GM12872 (cell line): ENCODE measurements around the gene SLC9A1.
A peak's percentile ranks its signal among the peaks of the same experiment; 100 is the strongest.

Source experiments
- CTCF ChIP-seq: IDR thresholded peaks from 3 replicates; pipeline ENCODE4 v1.5.1; 2011; ENCODE audit warnings: low read depth, mild to moderate bottlenecking, low read length, moderate library complexity; ENCODE audit not compliant: insufficient read depth

Gene SLC9A1

GRCh38 chr1:27136998-27137542 lies 17.9 kb downstream of the SLC9A1 start:
- TF ChIP-seq CTCF = no peak

- TF ChIP-seq CTCF = no peak
These were observed 18.7 kb downstream of the SLC9A1 start for GRCh38 chr1:27136236-27136551.

- peak; percentile 39; the same call in 1 of the 3 replicates for TF ChIP-seq CTCF
These were observed 19.2 kb downstream of the SLC9A1 start for GRCh38 chr1:27135541-27136235.

GRCh38 chr1:27133991-27134390 lies 20.9 kb downstream of the SLC9A1 start:
- TF ChIP-seq CTCF = no peak

- TF ChIP-seq CTCF = no peak
These were observed 21.8 kb downstream of the SLC9A1 start for GRCh38 chr1:27133158-27133557.

- no peak for TF ChIP-seq CTCF
These were observed 22.3 kb downstream of the SLC9A1 start for GRCh38 chr1:27132624-27133023.

GRCh38 chr1:27132147-27132546 lies 22.8 kb downstream of the SLC9A1 start:
- TF ChIP-seq CTCF = no peak
